Measurements from ENCODE around the gene NRXN3.

NRXN3 gene

GRCh38 chr14:78170203-78170602, at the start of gene NRXN3:
Gene NRXN3, plus strand, starts transcription at chr14:78170373. Its CDS starts 72,721 bp downstream, at chr14:78243094.
- no peak for DNase-seq (ENCODE audit: low spot score)

- no peak for DNase-seq (ENCODE audit: low spot score)
These were observed 47.7 kb upstream of the NRXN3 start for GRCh38 chr14:78122436-78122835.

GRCh38 chr14:78123650-78124253, 46.4 kb upstream of the NRXN3 start:
- no peak for DNase-seq (ENCODE audit: low spot score)

- DNase-seq (ENCODE audit: low spot score) = no peak
These were observed 42.2 kb upstream of the NRXN3 start for GRCh38 chr14:78127961-78128360.

GRCh38 chr14:78129375-78129774, 40.8 kb upstream of the NRXN3 start:
- DNase-seq (ENCODE audit: low spot score) = no peak

GRCh38 chr14:78130356-78130755, 39.8 kb upstream of the NRXN3 start:
- no peak for DNase-seq (ENCODE audit: low spot score)

GRCh38 chr14:78131201-78131600, 39.0 kb upstream of the NRXN3 start:
- DNase-seq (ENCODE audit: low spot score) = no peak

- no peak for DNase-seq (ENCODE audit: low spot score)
These were observed 38.6 kb upstream of the NRXN3 start for GRCh38 chr14:78131616-78132015.

GRCh38 chr14:78135450-78135891, 34.7 kb upstream of the NRXN3 start:
- DNase-seq (ENCODE audit: low spot score) = no peak

GRCh38 chr14:78136695-78137094, 33.5 kb upstream of the NRXN3 start:
- DNase-seq (ENCODE audit: low spot score) = no peak

- no peak for DNase-seq (ENCODE audit: low spot score)
These were observed 28.6 kb upstream of the NRXN3 start for GRCh38 chr14:78141590-78141989.

GRCh38 chr14:78142998-78143397, 27.2 kb upstream of the NRXN3 start:
- DNase-seq (ENCODE audit: low spot score) = no peak

GRCh38 chr14:78143489-78144145, 26.6 kb upstream of the NRXN3 start:
- DNase-seq (ENCODE audit: low spot score) = no peak

- no peak for DNase-seq (ENCODE audit: low spot score)
These were observed 17.7 kb upstream of the NRXN3 start for GRCh38 chr14:78152201-78153063.

GRCh38 chr14:78153064-78153341, 17.2 kb upstream of the NRXN3 start:
- no peak for DNase-seq (ENCODE audit: low spot score)

- no peak for DNase-seq (ENCODE audit: low spot score)
These were observed 15.3 kb upstream of the NRXN3 start for GRCh38 chr14:78154827-78155226.

GRCh38 chr14:78156196-78156595, 14.0 kb upstream of the NRXN3 start:
- no peak for DNase-seq (ENCODE audit: low spot score)

GRCh38 chr14:78157494-78158437, 12.4 kb upstream of the NRXN3 start:
- DNase-seq (ENCODE audit: low spot score) = no peak

GRCh38 chr14:78162202-78162601, 8.0 kb upstream of the NRXN3 start:
- DNase-seq (ENCODE audit: low spot score) = no peak

GRCh38 chr14:78164226-78164853, 5.8 kb upstream of the NRXN3 start:
- peak; percentile 41 for DNase-seq (ENCODE audit: low spot score)

GRCh38 chr14:78172428-78172827, 2.3 kb downstream of the NRXN3 start:
- no peak for DNase-seq (ENCODE audit: low spot score)

All from HuH-7.5 (cell line).